Stomach (tissue), 4 donors: Measurements from ENCODE around the gene GFY.

ENCODE experiments used
- POLR2A ChIP-seq, 4 donors: fragments of 450-650 bp; IDR thresholded peaks; one replicate each; pipeline ENCODE4 v1.6.1; 2016; ENCODE audit warnings: antibody characterized with exemption in 4 of 4, control low read depth in 2 of 4, mild to moderate bottlenecking in 1 of 4, moderate library complexity in 1 of 4
- TF ChIP-seq, protein P1 (sequence below), 7 experiments: fragments of 450-650 bp in 4 of 7; fragments of 200-600 bp in 3 of 7; sonication (generic) in 3 of 7; IDR thresholded peaks; one replicate each; pipeline ENCODE4 v1.5.1; 2016 to 2019; ENCODE audit warnings: antibody characterized with exemption in 7 of 7, control low read depth in 2 of 7, mild to moderate bottlenecking in 1 of 7

DNA sequence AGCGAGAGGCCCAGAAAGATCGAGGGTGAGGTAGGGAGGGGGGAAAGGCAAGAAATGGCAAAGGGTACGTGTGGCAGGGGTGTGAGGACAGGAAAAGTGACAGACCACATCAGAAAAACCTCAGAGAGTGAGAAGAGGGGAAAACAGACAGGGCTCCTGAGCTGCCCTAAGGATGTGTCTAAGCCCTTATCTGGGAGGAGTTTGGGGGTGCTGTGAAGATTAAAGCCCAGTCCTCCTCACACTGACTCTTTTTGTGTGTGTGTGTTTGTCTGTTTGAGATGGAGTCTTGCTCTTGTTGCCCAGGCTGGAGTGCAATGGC, 1.2 kb upstream of the GFY start:
- TF ChIP-seq, protein P1, sequence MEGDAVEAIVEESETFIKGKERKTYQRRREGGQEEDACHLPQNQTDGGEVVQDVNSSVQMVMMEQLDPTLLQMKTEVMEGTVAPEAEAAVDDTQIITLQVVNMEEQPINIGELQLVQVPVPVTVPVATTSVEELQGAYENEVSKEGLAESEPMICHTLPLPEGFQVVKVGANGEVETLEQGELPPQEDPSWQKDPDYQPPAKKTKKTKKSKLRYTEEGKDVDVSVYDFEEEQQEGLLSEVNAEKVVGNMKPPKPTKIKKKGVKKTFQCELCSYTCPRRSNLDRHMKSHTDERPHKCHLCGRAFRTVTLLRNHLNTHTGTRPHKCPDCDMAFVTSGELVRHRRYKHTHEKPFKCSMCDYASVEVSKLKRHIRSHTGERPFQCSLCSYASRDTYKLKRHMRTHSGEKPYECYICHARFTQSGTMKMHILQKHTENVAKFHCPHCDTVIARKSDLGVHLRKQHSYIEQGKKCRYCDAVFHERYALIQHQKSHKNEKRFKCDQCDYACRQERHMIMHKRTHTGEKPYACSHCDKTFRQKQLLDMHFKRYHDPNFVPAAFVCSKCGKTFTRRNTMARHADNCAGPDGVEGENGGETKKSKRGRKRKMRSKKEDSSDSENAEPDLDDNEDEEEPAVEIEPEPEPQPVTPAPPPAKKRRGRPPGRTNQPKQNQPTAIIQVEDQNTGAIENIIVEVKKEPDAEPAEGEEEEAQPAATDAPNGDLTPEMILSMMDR (IDR thresholded peaks at IDR 0.05): no peak
- no peak for TF ChIP-seq POLR2A (IDR thresholded peaks at IDR 0.05)
